ENCODE data around the gene RSPH3.

RSPH3 gene

DNA sequence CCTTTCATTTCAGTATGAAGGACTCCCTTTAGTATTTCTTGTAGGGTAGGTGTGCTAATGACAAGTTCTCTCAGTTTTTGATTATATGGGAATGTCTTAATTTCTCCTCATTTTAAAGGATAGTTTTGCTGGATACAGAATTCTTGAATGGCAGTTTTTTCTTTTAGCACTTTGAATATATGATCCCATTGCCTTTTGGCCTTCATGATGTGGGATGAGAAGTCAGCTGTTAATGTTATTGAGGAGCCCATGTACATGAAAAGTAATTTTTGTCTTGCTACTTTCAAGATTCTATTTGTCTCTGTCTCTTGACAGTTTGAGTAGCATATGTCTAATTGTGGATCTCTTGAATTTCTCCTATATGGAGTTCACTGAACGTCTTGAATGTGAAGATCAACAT is 30.9 kb downstream of the RSPH3 start:
- Histone ChIP-seq H3K9me2 (ENCODE audit: low read depth, low read length) (no peaks in the 10 kb centered on the region), H3F3A (ENCODE audit: insufficient read depth, low read length) (no peaks in the 10 kb centered on the region), H3K79me2 (ENCODE audit: insufficient read depth, low read length) (no peaks in the 10 kb centered on the region), H3K4me3 (ENCODE audit: low read depth, low read length, poor library complexity, severe bottlenecking) (no peak overlapping the region), H4K20me1 (ENCODE audit: insufficient read depth, low read length) (no peaks in the 10 kb centered on the region), H3K4me2 (ENCODE audit: low read length) (no peak overlapping the region), H3K4me1 (ENCODE audit: insufficient read depth, low read length, severe bottlenecking) (no peaks in the 10 kb centered on the region), H3K27me3 (ENCODE audit: insufficient read depth, low read length) (no peaks in the 10 kb centered on the region), H3K9me3 (ENCODE audit: low read length) (peaks cover 10% of the 10 kb centered on the region), H3K27ac (ENCODE audit: low read depth, low read length, poor library complexity, severe bottlenecking) (no peak overlapping the region), H2AFZ (ENCODE audit: low read length) (no peak overlapping the region), H3K9ac (ENCODE audit: low read length) (no peak overlapping the region), H3K36me3 (ENCODE audit: insufficient read depth, low read length) (peaks cover 4% of the 10 kb centered on the region; the same call in 1 of the 2 replicates)
- TF ChIP-seq EZH2 (IDR thresholded peaks at IDR 0.05; ENCODE audit: borderline replicate concordance, low read length): no peak
- TF ChIP-seq, protein P1, sequence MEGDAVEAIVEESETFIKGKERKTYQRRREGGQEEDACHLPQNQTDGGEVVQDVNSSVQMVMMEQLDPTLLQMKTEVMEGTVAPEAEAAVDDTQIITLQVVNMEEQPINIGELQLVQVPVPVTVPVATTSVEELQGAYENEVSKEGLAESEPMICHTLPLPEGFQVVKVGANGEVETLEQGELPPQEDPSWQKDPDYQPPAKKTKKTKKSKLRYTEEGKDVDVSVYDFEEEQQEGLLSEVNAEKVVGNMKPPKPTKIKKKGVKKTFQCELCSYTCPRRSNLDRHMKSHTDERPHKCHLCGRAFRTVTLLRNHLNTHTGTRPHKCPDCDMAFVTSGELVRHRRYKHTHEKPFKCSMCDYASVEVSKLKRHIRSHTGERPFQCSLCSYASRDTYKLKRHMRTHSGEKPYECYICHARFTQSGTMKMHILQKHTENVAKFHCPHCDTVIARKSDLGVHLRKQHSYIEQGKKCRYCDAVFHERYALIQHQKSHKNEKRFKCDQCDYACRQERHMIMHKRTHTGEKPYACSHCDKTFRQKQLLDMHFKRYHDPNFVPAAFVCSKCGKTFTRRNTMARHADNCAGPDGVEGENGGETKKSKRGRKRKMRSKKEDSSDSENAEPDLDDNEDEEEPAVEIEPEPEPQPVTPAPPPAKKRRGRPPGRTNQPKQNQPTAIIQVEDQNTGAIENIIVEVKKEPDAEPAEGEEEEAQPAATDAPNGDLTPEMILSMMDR (IDR thresholded peaks at IDR 0.05; ENCODE audit: low read length): no peak

DNA sequence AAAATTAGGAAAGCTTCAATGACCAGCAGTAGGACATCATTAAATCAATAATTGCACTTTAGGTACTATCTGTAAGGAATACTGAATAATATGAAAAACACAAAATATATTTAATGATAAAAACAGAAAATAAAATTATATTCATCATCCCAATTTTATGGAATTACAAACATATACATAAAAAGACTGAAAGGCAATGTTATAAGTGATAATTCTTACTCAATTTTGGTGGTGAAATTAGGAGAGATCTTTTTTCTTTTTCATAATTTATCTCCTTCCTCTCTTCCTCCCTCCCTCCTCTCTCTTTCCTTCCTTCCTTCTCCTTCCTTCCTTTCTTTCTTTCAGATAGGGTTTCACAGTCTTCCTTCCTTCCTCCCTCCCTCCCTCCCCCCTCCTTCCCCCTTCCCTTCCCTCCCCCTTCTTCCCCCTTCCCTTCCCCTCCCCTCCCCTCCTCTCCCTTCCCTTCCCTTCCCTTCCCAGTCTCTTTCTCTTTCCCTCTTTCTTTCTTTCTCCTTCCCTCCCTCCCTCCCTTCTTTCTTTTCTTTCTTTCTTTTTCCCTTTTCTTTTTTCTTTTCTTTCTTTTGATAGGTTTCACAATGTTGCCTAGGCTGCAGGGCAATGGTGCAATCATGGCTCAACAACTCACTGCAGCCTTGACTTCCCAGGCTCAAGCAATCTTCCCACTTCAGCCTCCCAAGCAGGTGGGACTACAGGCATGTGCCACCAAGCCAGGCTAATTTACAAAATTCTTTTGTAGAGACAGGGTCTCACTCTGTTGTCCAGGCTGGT is 36.8 kb downstream of the RSPH3 start:
- Histone ChIP-seq H4K20me1 (ENCODE audit: insufficient read depth, low read length) (no peaks in the 10 kb centered on the region), H3K36me3 (ENCODE audit: insufficient read depth, low read length) (no peaks in the 10 kb centered on the region), H3K27me3 (ENCODE audit: insufficient read depth, low read length) (no peaks in the 10 kb centered on the region), H3K9me2 (ENCODE audit: low read depth, low read length) (no peaks in the 10 kb centered on the region), H3K4me3 (ENCODE audit: low read depth, low read length, poor library complexity, severe bottlenecking) (no peak overlapping the region), H3K27ac (ENCODE audit: low read depth, low read length, poor library complexity, severe bottlenecking) (no peak overlapping the region), H2AFZ (ENCODE audit: low read length) (no peak overlapping the region), H3K4me2 (ENCODE audit: low read length) (no peak overlapping the region), H3K4me1 (ENCODE audit: insufficient read depth, low read length, severe bottlenecking) (peaks cover 15% of the 10 kb centered on the region), H3K9ac (ENCODE audit: low read length) (no peak overlapping the region), H3K9me3 (ENCODE audit: low read length) (0 out of 2 replicates have a peak, but pooled peaks cover 2% of the 10 kb centered on the region), H3K79me2 (ENCODE audit: insufficient read depth, low read length) (no peaks in the 10 kb centered on the region), H3F3A (ENCODE audit: insufficient read depth, low read length) (no peaks in the 10 kb centered on the region)
- TF ChIP-seq EZH2 (IDR thresholded peaks at IDR 0.05; ENCODE audit: borderline replicate concordance, low read length): no peak
- TF ChIP-seq, protein P1 (IDR thresholded peaks at IDR 0.05; ENCODE audit: low read length): no peak

DNA sequence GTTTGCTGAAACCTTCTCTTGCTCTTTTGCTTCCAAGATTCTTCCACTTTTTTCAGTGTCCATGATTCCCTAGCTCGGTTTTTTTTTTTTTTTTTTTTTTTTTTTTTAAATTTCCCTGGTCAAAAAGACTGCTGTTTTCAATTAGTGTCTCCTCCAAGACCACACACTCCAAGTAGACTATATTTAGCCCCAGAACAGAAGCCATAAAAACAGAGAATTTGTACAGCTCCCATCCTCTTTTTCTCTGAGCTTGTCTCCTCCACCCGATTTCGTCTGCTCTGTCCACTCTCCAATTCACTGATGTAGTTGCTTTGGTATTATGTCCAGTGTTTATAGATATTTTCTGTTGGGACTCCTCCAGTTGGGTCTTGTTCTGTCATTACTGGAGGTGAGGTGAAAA is 37.6 kb downstream of the RSPH3 start:
- Histone ChIP-seq H3K9me3 (ENCODE audit: low read length) (0 out of 2 replicates have a peak, but pooled peaks cover 2% of the 10 kb centered on the region), H3K4me1 (ENCODE audit: insufficient read depth, low read length, severe bottlenecking) (peaks cover 19% of the 10 kb centered on the region), H3K27ac (ENCODE audit: low read depth, low read length, poor library complexity, severe bottlenecking) (no peak overlapping the region), H3K4me3 (ENCODE audit: low read depth, low read length, poor library complexity, severe bottlenecking) (no peak overlapping the region), H2AFZ (ENCODE audit: low read length) (no peak overlapping the region), H3K4me2 (ENCODE audit: low read length) (no peak overlapping the region), H4K20me1 (ENCODE audit: insufficient read depth, low read length) (no peaks in the 10 kb centered on the region), H3K9ac (ENCODE audit: low read length) (no peak overlapping the region), H3K27me3 (ENCODE audit: insufficient read depth, low read length) (no peaks in the 10 kb centered on the region), H3F3A (ENCODE audit: insufficient read depth, low read length) (no peaks in the 10 kb centered on the region), H3K36me3 (ENCODE audit: insufficient read depth, low read length) (no peaks in the 10 kb centered on the region), H3K9me2 (ENCODE audit: low read depth, low read length) (no peaks in the 10 kb centered on the region), H3K79me2 (ENCODE audit: insufficient read depth, low read length) (no peaks in the 10 kb centered on the region)
- no peak for TF ChIP-seq EZH2 (IDR thresholded peaks at IDR 0.05; ENCODE audit: borderline replicate concordance, low read length)
- TF ChIP-seq, protein P1 (IDR thresholded peaks at IDR 0.05; ENCODE audit: low read length): no peak
